SU-DHL-6 (cell line): ENCODE measurements around the gene AREL1.

ENCODE experiments used
- EZH2phosphoT487 ChIP-seq: fragments of 200-600 bp; sonication (generic), shearing (Covaris generic); conservative IDR thresholded peaks from 2 replicates; pipeline ENCODE4 v1.6.1; 2018; ENCODE audit warnings: mild to moderate bottlenecking, antibody characterized with exemption, low read length, moderate library complexity, mixed read lengths
- TF ChIP-seq, protein P1 (sequence below): fragments of 200-600 bp; sonication (generic); IDR thresholded peaks from one replicate; pipeline ENCODE4 v1.5.1; 2017; ENCODE audit warnings: antibody characterized with exemption, mild to moderate bottlenecking, low read length, moderate library complexity; ENCODE audit not compliant: insufficient read depth, poor library complexity, severe bottlenecking

DNA sequence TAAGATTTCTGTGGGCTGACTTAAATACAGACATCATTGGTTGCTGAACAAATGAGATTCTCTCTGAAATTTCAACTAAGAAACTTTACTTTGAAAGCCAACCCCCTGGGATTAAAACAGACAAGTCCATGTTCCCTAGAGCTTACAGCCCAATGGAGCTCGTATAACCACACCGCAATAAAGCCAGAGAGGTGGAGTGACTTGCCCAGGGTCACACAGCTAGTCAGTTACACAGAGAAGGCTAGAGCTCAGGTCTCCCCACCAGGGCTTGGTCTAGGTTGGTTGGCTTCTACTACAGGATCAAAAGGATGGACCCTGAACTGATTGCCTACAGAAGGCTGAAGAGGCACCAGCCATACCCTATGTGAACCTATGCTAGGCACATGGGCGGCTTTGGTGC, 92.0 kb downstream of the AREL1 start:
- TF ChIP-seq, protein P1, sequence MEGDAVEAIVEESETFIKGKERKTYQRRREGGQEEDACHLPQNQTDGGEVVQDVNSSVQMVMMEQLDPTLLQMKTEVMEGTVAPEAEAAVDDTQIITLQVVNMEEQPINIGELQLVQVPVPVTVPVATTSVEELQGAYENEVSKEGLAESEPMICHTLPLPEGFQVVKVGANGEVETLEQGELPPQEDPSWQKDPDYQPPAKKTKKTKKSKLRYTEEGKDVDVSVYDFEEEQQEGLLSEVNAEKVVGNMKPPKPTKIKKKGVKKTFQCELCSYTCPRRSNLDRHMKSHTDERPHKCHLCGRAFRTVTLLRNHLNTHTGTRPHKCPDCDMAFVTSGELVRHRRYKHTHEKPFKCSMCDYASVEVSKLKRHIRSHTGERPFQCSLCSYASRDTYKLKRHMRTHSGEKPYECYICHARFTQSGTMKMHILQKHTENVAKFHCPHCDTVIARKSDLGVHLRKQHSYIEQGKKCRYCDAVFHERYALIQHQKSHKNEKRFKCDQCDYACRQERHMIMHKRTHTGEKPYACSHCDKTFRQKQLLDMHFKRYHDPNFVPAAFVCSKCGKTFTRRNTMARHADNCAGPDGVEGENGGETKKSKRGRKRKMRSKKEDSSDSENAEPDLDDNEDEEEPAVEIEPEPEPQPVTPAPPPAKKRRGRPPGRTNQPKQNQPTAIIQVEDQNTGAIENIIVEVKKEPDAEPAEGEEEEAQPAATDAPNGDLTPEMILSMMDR, result no peak
- no peak for TF ChIP-seq EZH2phosphoT487
